OCI-LY3 (cell line): Measurements from ENCODE around the gene RPL22L1.

Source experiments
- CTCF ChIP-seq: fragments of 200-600, 300-600 bp; sonication (generic); IDR thresholded peaks from 2 replicates; pipeline ENCODE4 v1.5.1; 2014; ENCODE audit warnings: antibody characterized with exemption, low read length, low read depth
- EZH2phosphoT487 ChIP-seq: fragments of 200-600 bp; shearing (Covaris generic); IDR thresholded peaks from 2 replicates; pipeline ENCODE4 v1.6.1; 2018; ENCODE audit warnings: antibody characterized with exemption, mixed run types, low read depth

GRCh38 chr3:170866499-170866898, 3.5 kb downstream of the RPL22L1 start:
- TF ChIP-seq CTCF (no peak), EZH2phosphoT487 (no peak)
